Measurements from ENCODE around the gene VWF.
A peak's percentile ranks its signal among the peaks of the same experiment; 100 is the strongest.
"Not testable (repeated sequence)": the region's sequence is repeated elsewhere in the genome, so short reads cannot be mapped to it uniquely, and the experiment has no call there.

The VWF gene

GRCh38 chr12:6031001-6031400, 93.5 kb downstream of the VWF start:
- no peak for DNase-seq

- DNase-seq = no peak
Observed at GRCh38 chr12:6030081-6030480, 94.4 kb downstream of the VWF start.

GRCh38 chr12:6029401-6029800, 95.1 kb downstream of the VWF start:
- no peak for DNase-seq

DNA sequence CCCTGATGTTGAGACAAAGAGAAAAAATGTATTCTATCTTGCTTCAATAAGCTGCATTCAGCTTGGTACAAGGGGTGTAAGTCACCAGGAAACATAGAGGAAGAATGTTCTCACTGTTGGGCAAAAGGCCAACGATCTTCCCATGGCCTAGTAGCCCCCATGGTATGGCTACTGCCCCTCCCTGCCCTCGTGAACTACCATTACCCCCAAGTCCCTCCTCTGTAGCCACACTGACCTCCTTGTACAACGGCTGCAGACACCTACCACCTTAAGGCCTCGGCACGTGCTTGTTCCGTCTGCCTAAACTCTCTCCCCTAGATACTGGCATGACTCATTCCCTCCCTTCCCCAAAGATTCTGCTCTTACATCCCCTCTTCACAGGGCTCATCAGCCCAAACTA, 97.5 kb downstream of the VWF start:
- no peak for DNase-seq

DNA sequence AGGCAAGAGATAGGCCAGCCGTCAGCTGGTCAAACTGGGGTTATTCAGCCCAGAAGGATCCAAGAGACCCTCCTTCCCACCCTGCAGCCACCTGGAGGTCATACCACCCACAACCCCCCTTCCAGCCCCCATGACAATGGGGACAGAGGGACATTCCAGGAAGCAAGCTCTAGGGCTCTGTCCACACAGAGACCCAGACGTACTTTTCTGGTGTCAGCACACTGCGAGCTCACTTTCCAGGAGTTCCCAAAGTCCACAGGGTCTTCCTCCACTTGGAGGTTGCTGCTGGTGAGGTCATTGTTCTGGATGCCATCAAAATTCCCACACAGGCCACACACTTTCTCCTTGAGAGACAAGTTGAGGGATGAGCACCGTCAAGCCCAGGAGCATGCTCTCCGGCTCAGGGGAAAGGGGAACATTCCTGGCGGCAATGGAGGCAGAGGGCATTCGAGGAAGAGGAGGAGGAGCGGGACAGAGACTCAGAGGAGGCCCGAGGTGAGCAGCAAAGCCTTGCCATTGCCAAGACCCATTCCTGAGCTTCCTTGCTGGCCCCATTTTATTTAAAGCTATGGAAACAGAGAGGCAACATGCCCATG, 98.7 kb downstream of the VWF start:
- not testable (repeated sequence) for DNase-seq

DNA sequence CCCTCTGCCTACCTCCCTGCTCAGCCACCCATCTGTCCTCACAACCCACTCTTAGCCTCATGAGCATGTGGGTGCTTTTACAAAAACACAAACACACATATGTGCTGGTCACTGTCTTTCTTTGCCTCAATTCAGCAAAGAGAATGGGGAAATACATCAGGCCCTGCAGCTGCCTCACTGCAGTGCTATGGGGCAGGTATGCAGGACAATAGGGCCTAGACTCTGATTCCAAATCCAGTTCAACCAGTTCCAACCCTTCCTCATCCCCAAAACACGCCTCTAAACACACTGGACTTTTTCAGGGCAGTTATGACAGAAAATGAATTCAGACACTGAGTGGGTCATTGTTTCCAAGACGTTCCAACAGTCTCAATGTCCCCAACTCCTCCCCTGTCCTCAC, 100.4 kb downstream of the VWF start:
- DNase-seq = not testable (repeated sequence)

DNA sequence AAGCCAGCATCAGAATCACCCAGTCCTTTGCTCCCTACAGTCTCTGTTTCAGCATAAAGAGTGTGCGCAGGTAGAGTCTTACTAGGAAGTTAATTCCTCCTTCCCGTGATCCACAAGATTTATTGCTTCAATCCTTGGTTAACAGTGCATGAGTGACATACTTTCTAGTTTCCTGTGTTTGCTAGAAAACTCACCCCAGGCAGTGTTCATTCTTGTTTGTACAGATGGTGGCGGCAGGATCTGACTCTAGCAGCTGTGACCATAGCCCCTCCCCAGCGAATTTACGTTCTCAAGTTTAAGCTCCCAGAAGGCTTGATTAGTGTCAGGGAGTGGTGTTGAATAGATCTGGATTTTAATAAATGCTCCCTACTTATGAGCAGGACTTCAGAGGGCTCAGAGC, 103.5 kb downstream of the VWF start:
- DNase-seq = no peak

GRCh38 chr12:6020511-6020910, 104.0 kb downstream of the VWF start:
- not testable (repeated sequence) for DNase-seq

GRCh38 chr12:6019256-6019655, 105.2 kb downstream of the VWF start:
- DNase-seq = not testable (repeated sequence)

DNA sequence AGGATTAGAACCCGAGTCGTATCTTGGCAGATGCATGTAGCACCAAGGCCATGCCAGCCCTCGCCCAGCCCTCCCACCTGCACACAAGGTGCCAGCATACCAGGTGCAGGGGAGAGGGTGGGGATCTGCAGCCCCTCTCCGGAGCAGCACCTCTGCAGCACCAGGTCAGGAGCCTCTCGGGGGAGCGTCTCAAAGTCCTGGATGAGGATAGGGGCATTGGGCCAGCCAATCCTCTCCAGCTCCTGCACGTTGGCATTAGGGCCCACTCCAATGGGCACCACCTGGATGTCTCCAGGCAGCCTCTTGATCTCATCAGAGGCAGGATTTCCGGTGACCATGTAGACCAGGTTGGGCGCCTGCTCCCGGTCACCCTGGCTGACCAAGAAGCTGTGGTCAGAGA, 106.2 kb downstream of the VWF start:
- DNase-seq = no peak

- DNase-seq = no peak
Observed at GRCh38 chr12:6016756-6017155, 107.7 kb downstream of the VWF start.

GRCh38 chr12:6016004-6016403, 108.5 kb downstream of the VWF start:
- DNase-seq = not testable (repeated sequence)

DNA sequence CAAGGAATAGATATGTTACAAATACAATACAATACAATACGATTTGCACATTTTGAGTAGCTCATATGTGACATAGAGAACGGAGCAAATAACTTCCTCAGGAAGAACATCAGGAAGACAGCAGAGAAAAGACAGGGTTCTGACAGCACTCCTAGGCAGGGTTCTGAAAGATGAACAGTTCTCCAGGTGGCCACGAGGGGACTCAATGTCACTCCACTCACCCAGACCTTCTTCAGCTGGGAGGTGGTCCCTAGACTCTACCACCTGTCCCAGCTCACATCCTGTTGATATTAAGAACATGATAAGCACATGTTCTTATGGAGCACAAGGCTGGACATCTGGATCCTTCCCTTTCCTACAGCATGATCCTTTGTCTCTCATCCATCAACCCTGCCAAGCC, 109.2 kb downstream of the VWF start:
- not testable (repeated sequence) for DNase-seq

DNA sequence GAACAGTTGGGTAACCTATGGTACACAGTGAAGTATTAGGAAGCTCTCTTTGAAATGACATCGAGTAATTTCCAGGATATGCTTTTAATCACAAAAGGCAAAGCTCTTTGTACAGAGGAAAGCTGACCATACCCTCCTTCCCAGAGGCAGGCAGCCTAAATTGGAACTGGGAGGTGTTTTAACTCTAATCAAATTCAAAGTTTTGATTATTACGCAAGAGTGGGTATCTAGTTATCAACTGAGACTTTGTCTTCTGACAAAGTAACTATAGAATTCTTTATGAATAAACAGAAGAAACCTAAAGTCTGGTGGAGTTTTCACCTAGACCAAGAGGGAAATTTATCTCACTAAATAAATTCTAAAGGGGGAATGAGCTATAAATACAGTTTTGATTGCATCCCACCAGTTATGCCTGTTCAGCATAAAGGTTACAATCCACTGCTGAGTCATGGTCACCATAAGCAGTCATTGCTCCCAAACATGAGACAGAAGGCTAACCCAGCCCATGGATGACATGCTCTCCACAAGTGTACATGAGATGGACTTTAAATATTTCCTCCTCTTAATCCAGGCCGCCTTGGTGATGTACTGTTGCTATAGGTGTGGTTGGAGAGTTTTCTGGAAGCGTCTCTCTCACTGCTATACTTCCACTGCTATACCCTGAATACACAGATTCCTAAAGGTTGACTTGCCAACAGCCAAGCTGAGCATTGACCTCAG, 113.7 kb downstream of the VWF start:
- not testable (repeated sequence) for DNase-seq

DNA sequence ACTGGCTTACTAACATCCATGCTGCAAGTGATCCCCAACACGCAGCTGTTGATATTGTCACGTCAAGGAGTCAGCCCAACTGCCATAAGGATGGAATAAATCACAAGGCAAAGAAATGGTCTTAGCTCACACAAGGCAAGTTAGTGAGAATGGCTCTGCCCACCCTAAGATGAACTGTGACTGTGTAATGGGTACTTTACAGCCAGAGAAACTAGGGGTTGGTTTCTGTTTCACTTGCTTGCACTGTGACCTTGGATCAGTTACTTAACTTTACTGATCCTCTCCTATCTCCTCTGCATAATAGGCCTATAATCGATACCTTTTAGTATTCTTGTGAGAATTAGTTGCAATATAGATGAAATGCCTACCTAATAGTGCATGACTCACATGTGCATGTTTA, 127.2 kb downstream of the VWF start:
- DNase-seq = no peak

DNA sequence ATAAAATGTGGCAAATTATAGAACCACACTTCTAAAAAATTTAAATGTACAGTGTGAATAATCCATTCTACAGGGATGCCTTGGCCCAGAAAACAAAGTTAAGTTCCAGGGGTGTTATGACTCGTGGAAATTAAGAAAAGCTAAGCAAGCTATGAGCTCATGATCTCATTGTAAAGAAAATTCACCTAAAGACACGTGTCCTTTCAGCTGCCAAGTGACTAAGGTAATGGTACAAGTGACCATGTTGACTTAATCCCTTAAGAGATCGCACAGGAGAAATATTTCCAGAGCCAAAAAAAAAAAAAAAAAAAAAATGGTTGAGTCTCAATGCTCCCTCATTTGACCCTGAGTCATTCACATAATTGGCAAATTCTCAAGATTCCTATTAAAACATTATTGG, 128.0 kb downstream of the VWF start:
- no peak for DNase-seq

- DNase-seq = no peak
Observed at GRCh38 chr12:5989621-5990020, 134.8 kb downstream of the VWF start.

DNA sequence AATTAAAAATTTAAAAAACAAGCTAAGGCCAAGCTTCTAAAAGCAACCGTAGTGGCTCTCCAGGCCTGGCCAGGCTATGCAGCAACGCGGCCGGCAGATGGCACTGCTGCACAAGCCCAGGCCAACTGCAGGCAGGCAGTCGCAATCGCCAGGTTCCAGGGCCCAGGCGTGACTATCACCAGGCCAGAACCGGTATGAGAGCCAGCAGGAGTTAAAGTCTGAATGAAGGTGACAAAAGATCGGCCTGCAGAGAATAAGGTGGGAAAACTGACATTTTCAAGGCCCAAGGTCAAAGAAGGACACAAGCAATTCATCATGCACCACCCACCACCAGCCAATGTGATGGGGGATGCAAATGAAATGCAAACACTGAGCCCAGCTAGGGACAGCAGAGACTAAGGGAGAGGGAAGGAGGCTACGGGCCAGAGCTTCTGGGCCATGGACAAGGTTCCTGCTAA, 135.8 kb downstream of the VWF start:
- peak; percentile 84 for DNase-seq

DNA sequence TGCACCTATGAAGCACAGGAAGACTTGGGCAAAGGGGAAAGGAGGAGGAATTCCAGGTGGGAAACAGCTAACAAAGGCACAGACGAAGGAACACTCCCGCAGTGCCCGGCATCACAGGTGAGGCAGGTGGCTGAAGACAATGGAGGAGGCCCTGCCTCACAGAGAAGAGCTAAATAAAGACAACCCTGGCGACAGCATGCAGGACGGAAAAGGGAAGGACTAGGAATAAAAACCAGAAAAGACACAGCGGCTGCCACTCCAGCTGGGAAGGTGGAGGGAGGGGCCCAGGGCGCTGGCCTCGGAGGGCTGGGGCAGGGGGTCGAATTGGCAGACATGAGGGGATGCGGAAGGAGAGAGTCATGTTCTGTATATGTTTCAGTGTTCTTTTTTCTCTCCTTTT, 136.4 kb downstream of the VWF start:
- DNase-seq = no peak

GRCh38 chr12:5987573-5987972, 136.9 kb downstream of the VWF start:
- DNase-seq = no peak

DNA sequence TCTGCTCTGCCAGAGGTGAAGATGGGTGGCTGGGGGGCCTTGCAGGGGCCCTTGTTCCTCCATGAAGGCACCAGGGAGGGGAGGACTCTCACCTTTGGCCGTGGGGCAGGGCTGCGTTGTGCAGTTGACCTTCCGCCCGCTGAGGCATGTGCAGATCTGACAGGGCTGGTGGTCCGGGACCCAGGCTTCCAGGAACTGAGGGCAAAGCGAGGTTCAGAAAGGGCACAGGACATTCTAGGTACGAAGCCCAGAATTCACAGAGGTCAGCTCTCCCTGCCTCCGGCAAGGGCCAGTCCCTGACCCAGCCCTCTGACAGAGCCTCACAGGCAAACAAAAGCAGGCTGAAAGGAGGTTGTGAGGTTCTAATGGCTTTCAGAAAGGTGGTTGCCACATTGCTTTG, 139.0 kb downstream of the VWF start:
- no peak for DNase-seq

GRCh38 chr12:5984873-5985272, 139.6 kb downstream of the VWF start:
- no peak for DNase-seq

GRCh38 chr12:5982106-5982505, 142.4 kb downstream of the VWF start:
- DNase-seq = no peak

DNA sequence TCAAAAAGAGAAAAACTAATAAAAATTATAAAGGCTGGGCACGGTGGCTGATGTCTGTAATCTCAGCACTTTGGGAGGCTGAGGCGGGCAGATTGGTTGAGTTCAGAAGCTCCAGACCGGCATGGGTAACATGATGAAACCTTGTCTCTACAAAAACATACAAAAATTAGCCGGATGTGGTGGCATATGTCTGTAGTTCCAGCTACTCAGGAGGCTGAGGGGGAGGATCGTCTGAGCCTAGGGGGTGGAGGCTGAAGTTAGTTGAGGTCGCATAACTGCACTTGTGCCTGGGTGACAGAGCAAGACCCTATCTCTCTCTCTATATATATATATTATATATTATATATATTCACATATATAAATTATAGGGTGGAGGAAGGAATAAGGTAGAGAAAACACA, 146.9 kb downstream of the VWF start:
- DNase-seq = no peak

GRCh38 chr12:5976711-5977110, 147.8 kb downstream of the VWF start:
- DNase-seq = no peak
